HG02759 (cell line): Measurements from ENCODE around the gene ALOX15.
"Not testable (repeated sequence)": the region's sequence is repeated elsewhere in the genome, so short reads cannot be mapped to it uniquely, and the experiment has no call there.

Experiments
- ATAC-seq: cut with Tn5 transposase; IDR thresholded peaks from one replicate; pipeline ENCODE4 v1.9.1; 2021; ENCODE audit warnings: mild to moderate bottlenecking, moderate library complexity; ENCODE audit not compliant: unreplicated experiment

ALOX15 gene, protein sequence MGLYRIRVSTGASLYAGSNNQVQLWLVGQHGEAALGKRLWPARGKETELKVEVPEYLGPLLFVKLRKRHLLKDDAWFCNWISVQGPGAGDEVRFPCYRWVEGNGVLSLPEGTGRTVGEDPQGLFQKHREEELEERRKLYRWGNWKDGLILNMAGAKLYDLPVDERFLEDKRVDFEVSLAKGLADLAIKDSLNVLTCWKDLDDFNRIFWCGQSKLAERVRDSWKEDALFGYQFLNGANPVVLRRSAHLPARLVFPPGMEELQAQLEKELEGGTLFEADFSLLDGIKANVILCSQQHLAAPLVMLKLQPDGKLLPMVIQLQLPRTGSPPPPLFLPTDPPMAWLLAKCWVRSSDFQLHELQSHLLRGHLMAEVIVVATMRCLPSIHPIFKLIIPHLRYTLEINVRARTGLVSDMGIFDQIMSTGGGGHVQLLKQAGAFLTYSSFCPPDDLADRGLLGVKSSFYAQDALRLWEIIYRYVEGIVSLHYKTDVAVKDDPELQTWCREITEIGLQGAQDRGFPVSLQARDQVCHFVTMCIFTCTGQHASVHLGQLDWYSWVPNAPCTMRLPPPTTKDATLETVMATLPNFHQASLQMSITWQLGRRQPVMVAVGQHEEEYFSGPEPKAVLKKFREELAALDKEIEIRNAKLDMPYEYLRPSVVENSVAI

DNA sequence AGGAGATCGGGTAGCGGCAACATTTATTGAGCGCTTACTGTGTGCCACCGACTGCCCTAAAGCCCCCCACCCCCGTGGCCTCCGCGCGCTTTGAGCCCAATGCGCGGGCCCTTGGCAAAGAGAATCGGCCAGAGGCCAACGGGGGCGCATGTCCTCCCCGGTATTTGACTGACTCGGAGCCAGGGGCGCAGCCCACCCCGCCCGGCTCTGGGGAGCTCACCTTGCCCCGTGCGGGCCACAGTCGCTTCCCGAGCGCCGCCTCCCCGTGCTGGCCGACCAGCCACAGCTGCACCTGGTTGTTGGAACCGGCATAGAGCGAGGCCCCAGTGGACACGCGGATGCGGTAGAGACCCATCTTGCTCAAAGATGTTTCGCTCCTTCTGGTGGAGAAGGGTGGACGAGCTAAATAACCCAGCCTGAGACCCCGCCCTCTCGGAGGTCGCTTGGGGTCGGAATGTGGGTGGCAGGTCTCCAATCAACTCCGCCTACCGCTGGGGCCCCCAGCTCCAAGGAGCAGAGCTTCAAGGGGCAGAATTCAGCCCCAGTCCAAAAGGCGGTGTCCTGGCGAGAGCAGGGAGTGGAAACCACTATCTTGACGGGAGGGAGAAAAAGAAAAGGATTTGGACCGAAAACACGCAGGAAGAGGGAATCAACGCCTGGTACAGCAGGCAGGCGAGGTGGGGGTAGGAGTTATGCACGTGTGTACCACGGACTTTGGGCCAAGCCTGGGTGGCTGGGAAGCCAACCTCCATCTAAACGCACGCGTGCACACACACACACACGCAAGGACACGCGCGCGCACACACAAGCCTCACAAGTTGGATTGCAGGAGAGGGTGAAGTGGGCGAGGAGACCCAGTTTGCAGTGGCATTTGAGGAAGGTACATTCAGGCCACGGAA is at the start of gene ALOX15:
Gene ALOX15, minus strand, starts transcription at position 382 of the 899 bp plus-strand sequence. Its CDS starts 27 bp downstream, at position 355.
- ATAC-seq, result no peak

DNA sequence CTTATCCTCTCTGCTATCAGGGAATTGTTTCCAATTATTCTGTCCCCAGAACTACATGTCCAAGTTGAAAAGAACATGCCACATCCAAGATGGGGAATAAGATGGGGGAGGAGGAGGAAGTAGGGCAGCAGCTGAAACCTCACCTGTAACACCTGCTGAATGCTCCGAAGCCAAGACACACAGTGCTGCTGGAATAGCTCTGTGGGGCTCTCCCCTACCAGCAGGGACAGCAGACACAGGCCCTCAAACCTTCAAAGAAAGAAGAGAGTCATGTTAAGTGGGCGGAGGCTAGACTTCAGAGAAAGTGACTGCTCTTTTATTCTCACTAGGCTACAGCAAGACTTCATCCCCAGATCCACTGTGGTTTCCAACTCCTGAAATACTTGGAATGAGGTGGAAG is 49.3 kb upstream of the ALOX15 start:
- ATAC-seq, result no peak

DNA sequence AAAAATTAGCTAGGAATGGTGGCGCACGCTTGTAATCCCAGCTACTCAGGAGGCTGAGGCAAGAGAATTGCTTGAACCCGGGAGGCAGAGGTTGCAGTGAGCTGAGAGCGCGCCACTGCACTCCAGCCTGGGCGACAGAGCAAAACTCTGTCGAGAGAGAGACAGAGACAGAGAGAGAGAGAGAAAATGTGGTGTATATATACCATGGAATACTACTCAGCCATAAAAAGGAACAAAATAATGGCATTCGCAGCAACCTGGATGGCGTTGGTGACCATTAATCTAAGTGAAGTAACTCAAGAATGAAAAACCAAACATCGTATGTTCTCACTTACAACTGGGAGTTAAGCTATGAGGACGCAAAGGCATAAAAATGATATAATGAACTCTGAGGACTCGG is 48.4 kb upstream of the ALOX15 start:
- ATAC-seq, result not testable (repeated sequence)

DNA sequence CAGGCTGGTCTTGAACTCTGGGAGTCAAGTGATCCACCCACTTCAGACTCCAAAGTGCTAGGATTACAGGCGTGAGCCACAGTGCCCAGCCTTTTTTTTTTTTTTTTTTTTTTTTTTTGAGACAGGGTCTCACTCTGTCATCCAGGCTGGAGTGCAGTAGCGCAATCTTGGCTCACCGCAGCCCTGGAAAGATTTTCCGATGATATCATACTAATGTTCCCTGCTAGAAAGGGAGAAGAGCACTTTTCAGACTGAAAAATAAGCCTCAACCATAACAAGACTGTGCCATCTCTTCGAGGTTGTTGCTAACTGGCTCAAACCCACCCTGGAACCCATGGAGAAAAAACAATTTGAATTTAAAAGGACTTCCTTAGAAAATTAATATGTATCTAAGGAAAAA is 42.3 kb upstream of the ALOX15 start:
- not testable (repeated sequence) for ATAC-seq

DNA sequence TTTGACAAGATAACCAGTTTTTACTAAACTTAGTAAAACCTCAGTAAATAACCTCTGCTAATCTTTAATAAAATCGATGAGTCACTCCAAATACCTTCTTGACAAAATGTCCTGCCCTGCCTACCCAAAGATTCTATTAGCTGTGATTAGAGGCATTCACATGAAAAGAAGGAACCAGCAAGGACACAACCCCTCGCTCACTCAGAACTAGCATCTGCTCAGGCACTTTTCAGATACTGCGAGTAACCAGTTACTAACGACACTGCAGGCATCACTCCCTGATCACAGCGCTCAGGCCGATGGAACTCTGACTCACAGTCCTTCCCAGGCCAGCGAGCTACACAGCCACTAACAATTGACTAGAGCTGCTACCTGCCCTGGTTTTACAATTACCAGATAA is 38.2 kb upstream of the ALOX15 start:
- no peak for ATAC-seq

DNA sequence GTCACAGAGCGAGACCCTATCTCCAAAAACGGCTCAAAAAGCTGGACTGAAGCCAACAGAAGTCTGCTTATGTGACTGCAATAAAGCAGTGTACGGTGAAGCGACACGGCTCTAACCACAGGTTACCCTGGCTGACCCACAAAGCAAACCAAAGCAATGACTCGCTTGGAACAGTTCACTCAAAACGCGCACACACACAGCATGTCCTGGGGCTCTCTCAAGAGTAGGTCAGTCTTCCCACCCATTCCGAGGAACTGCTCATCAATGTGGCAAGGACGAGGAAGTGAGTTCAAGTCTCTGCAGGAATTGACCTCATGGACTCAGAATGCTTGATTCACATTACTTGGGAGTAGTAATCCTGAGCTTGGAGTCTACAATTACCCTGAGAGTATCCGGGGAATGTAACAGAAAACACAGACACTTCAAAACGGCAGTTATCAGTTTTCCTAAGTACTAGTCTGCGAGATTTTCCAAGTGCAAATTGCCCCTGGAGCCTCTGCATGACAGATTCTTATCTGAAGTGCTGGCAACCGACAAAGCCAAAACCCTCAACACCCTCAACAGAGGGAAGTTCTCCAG is 37.1 kb upstream of the ALOX15 start:
- no peak for ATAC-seq

DNA sequence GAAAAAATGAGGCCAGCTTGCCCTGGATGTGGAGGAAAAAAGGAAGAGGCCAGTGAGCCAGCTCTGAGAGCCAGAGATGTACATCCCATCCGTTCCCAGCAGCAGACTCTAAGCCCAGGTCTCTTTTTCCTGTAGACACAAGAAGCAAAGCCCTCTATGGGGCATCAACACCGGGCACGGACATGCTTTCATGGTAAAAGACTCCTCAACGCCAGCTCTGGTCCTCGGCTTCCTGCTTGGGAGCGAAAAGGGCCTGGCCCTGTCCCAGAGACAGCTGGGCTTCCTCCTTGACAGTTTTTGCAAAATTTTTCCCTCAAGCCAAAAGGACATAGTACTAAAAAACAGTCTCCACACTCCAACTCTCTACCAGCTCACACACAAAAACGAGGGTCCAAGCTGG is 35.3 kb upstream of the ALOX15 start:
- no peak for ATAC-seq

DNA sequence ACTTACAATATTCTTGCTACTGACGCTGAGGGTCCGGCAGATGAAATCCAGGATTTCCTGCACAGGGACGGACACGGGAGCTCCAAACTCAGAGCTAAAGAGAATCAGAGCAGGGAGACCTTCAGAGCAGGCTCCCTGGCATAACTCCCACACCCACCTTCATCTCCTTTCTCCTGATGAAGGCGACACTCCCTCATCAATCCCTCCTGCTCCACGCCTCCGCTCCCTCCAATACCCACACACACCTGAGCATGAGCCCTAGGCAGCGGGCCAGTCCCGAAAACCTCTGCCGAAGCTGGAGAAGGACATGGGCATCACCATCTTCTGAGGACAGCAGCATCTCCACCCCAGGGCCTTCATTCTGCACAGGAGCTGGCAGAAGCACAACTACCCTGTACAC is 34.3 kb upstream of the ALOX15 start:
- ATAC-seq, result no peak

DNA sequence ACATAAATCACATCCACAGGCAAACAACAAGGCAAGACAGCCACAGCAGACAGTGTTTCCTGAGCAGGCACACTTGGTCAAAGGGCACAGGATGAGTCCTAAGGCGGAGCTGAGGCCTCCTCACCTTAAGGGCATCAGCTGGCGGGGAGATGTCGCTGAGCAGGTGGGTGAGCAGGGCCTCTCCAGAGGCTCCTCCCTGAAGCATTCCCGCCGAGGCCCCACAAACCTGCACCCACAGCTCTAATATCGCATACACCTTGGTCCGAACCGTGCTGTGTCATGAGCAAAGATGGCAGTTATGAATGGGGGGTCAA is 33.2 kb upstream of the ALOX15 start:
- no peak for ATAC-seq

DNA sequence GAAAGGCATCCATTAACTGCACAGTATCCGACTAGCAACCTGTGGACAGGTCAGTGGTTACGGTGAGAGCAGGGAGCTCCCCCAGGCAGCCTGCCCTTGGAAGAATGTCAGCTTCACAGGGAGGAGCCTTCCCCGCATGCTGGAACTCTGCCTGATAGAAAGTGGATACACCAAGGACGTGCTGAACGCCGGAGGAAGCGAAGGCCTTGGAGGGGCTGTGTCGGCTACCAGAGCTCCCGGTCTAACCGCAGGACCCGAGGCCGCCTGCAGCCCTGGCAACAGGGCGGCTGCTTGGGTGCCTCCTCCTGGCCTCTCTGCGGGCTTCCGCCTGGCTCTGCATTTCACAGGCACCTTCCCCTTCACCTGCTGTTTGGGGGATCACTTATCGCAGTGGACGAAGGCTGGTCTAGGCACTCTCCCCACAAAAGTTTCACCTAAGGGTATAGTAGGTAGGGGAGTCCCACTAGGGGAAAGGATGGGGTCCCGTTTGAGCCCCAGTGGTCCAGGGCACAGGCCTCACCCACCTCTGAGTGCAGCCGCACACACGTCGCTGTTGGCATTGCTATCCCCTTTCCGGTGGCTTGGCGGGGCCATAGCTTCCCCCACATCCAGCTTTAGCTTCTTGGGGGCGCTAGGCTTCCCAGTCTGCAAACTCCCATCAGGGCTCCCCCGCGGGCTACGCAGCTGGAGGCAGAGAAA is 32.7 kb upstream of the ALOX15 start:
- no peak for ATAC-seq

DNA sequence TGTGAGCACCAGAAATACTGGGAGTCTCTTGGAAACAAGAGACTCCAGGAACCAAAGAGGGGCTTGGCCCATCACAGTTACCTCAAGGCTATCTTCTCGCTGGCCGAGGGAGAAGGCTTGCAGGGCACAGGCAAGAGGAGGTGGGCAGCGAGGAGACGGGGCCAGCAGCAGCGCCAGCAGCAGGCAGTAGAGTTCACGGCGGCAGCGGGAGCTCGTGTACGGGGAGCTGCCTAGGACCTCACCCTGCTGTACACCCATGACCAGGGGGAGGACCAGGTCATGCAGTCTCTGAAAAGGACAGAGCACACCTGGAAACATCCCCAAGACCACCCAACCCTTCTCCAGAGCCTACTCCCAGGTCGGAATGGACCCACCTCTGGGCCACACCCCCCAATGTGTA is 31.7 kb upstream of the ALOX15 start:
- no peak for ATAC-seq

DNA sequence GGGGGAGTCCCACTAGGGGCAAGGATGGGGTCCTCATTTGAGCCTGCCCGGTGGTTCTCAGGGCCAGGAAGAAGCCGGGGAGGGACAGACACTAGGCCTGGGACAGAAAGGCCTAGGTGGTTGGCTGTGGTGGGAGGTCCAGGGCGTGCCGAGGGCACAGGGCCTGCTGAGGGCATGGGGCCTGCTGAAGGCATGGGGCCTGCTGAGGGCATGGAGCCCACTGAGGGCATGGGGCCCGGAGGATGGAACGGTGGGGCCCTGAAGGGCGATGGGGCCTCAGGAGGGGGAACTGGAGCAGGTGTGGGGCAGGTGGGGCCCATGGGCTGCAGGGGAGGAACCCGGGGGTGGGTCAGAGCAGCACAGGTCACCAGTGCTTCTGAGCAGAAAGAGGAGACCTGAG is 31.3 kb upstream of the ALOX15 start:
- no peak for ATAC-seq

DNA sequence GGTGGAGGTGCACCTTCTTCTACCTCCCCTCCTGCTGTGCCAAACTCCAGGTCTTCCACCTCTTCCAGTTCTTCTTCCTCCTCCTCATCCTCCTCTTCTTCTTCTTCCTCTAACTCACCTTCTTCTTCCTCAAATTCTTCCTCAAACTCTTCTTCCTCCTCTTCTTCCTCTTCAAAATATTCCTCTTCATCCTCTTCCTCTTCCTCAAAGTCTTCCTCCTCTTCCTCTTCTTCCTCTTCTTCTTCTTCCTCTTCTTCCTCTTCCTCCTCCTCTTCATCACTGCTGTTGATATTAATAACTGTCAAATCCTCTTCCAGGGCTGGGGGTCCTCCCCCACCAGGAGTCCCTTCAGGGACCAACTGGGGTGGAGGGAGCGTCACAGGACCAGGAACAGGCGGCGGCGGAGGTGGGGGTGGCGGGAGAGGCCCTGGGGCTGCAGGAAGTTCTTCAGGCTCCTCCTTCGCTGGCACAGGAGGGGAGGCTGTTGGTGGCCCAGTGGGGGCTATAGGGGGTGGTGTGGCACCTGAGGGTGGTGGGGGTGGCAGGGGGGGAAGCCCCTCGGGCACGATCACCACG is 30.7 kb upstream of the ALOX15 start:
- ATAC-seq, result no peak

DNA sequence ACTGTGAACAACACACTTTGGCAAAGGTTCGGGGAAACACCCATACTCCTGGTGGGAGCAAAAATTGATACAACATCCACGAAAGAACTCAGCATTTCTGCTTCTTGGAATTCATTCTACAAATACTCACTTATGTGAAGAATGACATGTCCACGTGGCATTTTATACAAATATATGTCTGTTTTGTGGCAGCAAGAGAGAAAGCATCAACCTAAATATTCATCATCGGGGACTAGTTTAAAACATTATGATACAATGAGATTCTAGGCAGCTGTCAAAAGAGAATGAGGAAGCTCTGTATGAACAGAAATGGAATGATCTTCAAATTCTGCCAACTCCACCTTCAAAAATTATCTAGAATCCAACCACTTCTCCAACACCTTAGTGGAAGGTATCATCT is 25.7 kb upstream of the ALOX15 start:
- ATAC-seq, result no peak

DNA sequence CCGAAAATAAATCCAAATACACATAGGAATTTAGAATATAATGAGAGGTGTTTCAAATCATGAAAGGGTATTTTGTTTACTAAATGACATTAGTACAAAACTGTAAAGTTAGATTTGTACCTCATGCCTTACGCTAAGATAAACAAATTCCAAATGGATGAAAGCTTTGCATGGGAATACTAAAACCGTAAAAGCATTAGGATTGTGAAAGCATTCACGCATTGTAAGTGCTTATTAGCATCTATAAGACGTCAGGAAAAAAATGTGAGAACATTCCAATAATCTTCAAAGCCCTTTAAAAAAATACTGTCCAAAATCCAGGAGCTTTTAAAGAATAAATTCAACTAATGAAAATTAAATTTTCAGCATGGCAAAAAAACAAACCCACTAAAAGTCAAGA is 24.8 kb upstream of the ALOX15 start:
- no peak for ATAC-seq

DNA sequence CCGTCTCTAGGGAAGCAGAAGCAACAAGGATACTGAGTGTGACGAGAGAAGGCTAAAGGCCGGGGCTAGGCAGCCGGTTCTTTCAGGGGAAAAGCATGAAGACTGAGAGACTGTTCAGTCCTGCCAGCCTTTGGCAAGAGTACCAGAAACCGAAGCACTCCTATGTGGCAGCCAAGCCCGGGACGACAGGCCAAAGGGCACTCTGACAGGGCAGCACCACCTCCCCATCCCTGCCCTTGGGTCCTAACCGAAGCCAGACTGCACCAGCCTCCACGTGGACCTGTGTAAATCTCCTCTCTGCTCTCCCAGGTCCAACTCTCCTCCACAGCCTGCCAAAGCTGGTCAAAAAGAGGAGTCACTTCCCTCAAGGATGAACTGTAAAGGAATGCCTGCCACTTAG is 23.5 kb upstream of the ALOX15 start:
- ATAC-seq, result no peak

DNA sequence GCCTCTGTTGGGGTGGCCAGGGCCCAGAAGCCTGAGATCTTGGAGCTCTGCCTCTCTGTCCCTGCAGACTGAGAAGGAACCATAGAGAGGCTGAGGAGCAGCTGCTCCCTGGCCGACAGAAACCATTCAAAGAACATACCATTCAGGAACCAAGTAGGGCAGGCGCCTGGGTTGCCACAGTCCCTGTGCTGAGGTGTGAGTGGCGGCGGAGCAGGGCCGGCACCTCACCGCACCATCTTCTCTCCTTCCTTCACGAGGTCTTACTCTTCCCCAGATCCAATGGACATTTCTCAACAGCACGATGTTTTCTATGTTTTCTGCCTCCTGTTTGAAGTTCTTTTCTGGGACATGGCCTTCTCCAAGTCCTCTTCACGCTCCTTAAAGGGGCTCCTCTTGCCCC is 22.8 kb upstream of the ALOX15 start:
- ATAC-seq, result no peak

DNA sequence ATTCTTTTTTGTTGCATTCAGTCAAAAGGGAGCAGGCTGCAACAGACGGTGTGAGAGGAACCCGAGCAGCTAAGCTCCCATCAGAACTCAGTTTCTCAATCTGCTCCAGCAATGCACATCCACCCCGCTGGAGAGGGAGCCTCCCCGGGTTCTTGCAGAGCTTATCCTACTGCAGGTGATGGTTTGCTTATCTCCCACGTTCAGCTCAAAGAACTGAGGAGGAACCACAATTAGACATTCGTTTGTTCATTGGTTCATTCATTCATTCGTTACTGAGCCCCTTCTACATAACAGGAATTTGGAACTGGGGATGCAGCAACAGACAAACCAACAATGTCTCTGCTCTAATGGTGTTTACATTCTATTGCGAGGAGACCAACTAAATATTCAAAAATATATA is 22.2 kb upstream of the ALOX15 start:
- ATAC-seq, result no peak

DNA sequence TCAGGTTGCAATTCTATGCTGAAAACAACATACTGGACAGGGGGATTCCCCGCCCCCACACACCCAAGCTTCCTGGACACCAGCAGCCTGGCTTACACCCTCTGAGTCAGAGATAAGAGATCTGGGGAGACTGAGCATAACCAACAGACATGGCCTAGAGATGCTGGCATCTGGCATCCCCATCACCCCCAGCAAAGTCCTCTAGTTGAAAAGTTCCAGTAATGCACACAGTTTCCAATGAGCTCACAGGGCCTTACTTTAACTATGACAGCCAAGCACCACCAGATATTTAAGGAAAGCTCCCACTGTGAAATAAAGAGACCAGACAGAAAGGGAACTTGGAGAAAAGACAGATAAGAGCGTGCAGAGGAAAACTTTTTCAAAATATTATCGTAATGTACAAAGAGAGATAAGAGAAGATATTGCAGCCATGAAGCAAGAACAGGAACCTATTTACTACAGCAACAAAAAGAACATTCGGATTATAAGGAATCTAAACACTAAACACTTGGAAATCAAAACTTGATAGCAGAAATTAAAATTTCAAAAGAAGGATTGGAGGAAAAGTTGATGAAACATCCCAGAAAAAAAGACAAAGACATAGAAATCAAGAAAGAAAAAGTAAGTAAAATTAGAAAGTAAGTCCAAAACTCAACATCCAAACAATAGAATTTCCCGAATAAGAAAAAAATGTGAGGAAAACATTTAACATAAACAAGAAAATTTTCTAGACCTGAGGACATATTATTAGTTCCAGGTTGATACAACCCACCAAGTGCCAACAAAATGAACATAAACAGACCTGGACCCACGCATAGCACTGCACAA is 17.2 kb upstream of the ALOX15 start:
- no peak for ATAC-seq

DNA sequence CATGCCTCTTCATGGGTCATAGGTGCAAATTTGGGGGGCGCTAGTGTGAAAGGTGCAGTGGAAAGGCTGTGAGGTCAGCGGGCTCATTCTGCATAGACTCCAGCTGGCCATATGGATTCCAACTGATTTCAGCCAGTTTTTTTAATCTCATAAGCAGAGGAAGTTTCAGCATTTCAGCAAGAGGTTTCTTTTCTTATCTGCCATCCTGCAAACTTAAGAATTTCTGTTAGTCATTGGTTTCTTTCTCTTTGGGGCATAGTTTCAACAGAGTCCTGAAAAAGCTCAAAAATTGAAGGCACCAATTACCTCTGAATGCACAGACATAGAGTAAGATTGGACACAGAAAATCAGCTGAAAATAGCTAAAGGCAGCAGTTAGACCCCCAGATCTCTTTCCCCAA is 16.2 kb upstream of the ALOX15 start:
- no peak for ATAC-seq
